Sciatic nerve (tissue), 2 donors: Measurements from ENCODE around the gene BMP7. TPM values are rescaled to one million over a fixed set of nuclear protein-coding genes. Genes with fewer than 3 reads are reported as not detected.

ENCODE experiments used
- ATAC-seq: fragments of 200-7000 bp; cut with Tn5 transposase; one replicate; pipeline ENCODE4 v1.9.1; 2020; ENCODE audit warnings: mild to moderate bottlenecking, moderate library complexity
- DNase-seq: peaks from one replicate; pipeline ENCODE4 v3.0.0-alpha.2; 2020; ENCODE audit warnings: low spot score
- intact Hi-C: fragments of 100-400 bp; cut with DNase I; formaldehyde crosslinking; loops from one replicate; pipeline ENCODE4 v1.14.2; 2022
- total RNA-seq: library from RNA; stranded (reverse); fragmentation: NEBNext Ultra II Directional; extraction: Animal tissue kit (Norgen Biotek cat#: 25700); gene quantifications from one replicate; pipeline ENCODE4 v1.2.1, GENCODE V29; 2021
- donor health status: DM: no; HTN: no; CAD: no.
- donor health status: DM: no; HTN: no; CAD: no.

BMP7 gene
- total RNA-seq, 1 donor from 2014 or later: 17.3 TPM

GRCh38 chr20:57189713-57190112, 76.7 kb downstream of the BMP7 start:
- ATAC-seq (no peak), DNase-seq (no peak)
- intact Hi-C loops: no loop called here

GRCh38 chr20:57188576-57189079, 77.8 kb downstream of the BMP7 start:
- ATAC-seq (no peak), DNase-seq (no peak)
- intact Hi-C loops: no loop called here

GRCh38 chr20:57188056-57188455, 78.4 kb downstream of the BMP7 start:
- ATAC-seq: no peak
- intact Hi-C loops: no loop called here
- DNase-seq: no peak

- intact Hi-C loops: no loop called here
- DNase-seq: no peak
- no peak for ATAC-seq
Measured at GRCh38 chr20:57187068-57187634, 79.3 kb downstream of the BMP7 start.

- intact Hi-C loops: no loop called here
- DNase-seq (no peak), ATAC-seq (no peak)
Measured at GRCh38 chr20:57186192-57186591, 80.2 kb downstream of the BMP7 start.

GRCh38 chr20:57185188-57185743, 81.2 kb downstream of the BMP7 start:
- ATAC-seq (no peak), DNase-seq (no peak)
- intact Hi-C loops: no loop called here

GRCh38 chr20:57183457-57184009, 82.9 kb downstream of the BMP7 start:
- intact Hi-C loops: loop anchor here (5.0 kb wide), 1 partner anchor 499 kb away; no protein-coding TSS in a partner anchor
- no peak for ATAC-seq
- DNase-seq: no peak

GRCh38 chr20:57181639-57182038, 84.8 kb downstream of the BMP7 start:
- intact Hi-C loops: loop anchor here (5.0 kb wide), 1 partner anchor 501 kb away; no protein-coding TSS in a partner anchor
- no peak for ATAC-seq
- DNase-seq: no peak

- intact Hi-C loops: loop anchor here (5.0 kb wide), 1 partner anchor 501 kb away; no protein-coding TSS in a partner anchor
Measured at GRCh38 chr20:57180954-57181353, 85.5 kb downstream of the BMP7 start.

GRCh38 chr20:57180387-57180786, 86.1 kb downstream of the BMP7 start:
- no peak for ATAC-seq
- no peak for DNase-seq
- intact Hi-C loops: loop anchor here (5.0 kb wide), 1 partner anchor 502 kb away; no protein-coding TSS in a partner anchor

More at GRCh38 chr20:57180954-57181353, 85.5 kb downstream of the BMP7 start:
- ATAC-seq (no peak), DNase-seq (no peak)

- intact Hi-C loops: no loop called here
- DNase-seq (no peak), ATAC-seq (peak; percentile 78)
Measured at GRCh38 chr20:57179265-57179664, 87.2 kb downstream of the BMP7 start.

GRCh38 chr20:57178582-57179111, 87.8 kb downstream of the BMP7 start:
- DNase-seq (no peak), ATAC-seq (no peak)
- intact Hi-C loops: no loop called here

- ATAC-seq (no peak), DNase-seq (no peak)
- intact Hi-C loops: no loop called here
Measured at GRCh38 chr20:57177636-57178280, 88.7 kb downstream of the BMP7 start.

GRCh38 chr20:57176842-57177241, 89.6 kb downstream of the BMP7 start:
- ATAC-seq: no peak
- intact Hi-C loops: no loop called here
- no peak for DNase-seq

- ATAC-seq (no peak), DNase-seq (no peak)
- intact Hi-C loops: no loop called here
Measured at GRCh38 chr20:57175397-57176010, 90.9 kb downstream of the BMP7 start.

GRCh38 chr20:57174737-57175136, 91.7 kb downstream of the BMP7 start:
- DNase-seq: no peak
- intact Hi-C loops: no loop called here
- no peak for ATAC-seq

- DNase-seq: no peak
- ATAC-seq: no peak
- intact Hi-C loops: no loop called here
Measured at GRCh38 chr20:57173986-57174385, 92.5 kb downstream of the BMP7 start.

GRCh38 chr20:57173041-57173440, 93.4 kb downstream of the BMP7 start:
- DNase-seq (no peak), ATAC-seq (no peak)
- intact Hi-C loops: no loop called here

- DNase-seq (no peak), ATAC-seq (no peak)
- intact Hi-C loops: no loop called here
Measured at GRCh38 chr20:57170343-57170742, 96.1 kb downstream of the BMP7 start.
